ENCODE measurements around the gene SLC35G3. TPM values are rescaled to one million over a fixed set of nuclear protein-coding genes. Genes with fewer than 3 reads are reported as not detected.
"Not testable (repeated sequence)": the region's sequence is repeated elsewhere in the genome, so short reads cannot be mapped to it uniquely, and the experiment has no call there.

SLC35G3 gene
- total RNA-seq, 1 donor from 2014 or later: not detected

- Mint-ChIP-seq H3K9me3 (peaks cover 2% of the 10 kb centered on the region), H3K4me1 (no peaks in the 10 kb centered on the region), H3K36me3 (ENCODE audit: low read depth) (no peaks in the 10 kb centered on the region), H3K27ac (ENCODE audit: unreplicated experiment) (no peak overlapping the region), H3K27me3 (ENCODE audit: low read depth) (peaks cover 33% of the 10 kb centered on the region), H3K4me3 (no peak overlapping the region)
- no peak for TF ChIP-seq CTCF (conservative IDR thresholded peaks at IDR 0.05)
- no peak for DNase-seq (ENCODE audit: low read depth, low spot score)
These were observed 8.3 kb downstream of the SLC35G3 start for GRCh38 chr17:35185849-35186248.

GRCh38 chr17:35184274-35184673 is 9.9 kb downstream of the SLC35G3 start:
- Mint-ChIP-seq H3K27me3 (ENCODE audit: low read depth) (peaks cover 28% of the 10 kb centered on the region), H3K9me3 (peaks cover 2% of the 10 kb centered on the region), H3K27ac (ENCODE audit: unreplicated experiment) (no peak overlapping the region), H3K4me1 (no peaks in the 10 kb centered on the region), H3K4me3 (no peak overlapping the region), H3K36me3 (ENCODE audit: low read depth) (no peaks in the 10 kb centered on the region)
- no peak for TF ChIP-seq CTCF (conservative IDR thresholded peaks at IDR 0.05)
- no peak for DNase-seq (ENCODE audit: low read depth, low spot score)

- H3K4me3 Mint-ChIP-seq: no peak overlapping the region
- H3K9me3 Mint-ChIP-seq: peaks cover 2% of the 10 kb centered on the region
- no peaks in the 10 kb centered on the region for H3K4me1 Mint-ChIP-seq
- no peak overlapping the region for H3K27ac Mint-ChIP-seq (ENCODE audit: unreplicated experiment)
- H3K36me3 Mint-ChIP-seq (ENCODE audit: low read depth): no peaks in the 10 kb centered on the region
- peaks cover 28% of the 10 kb centered on the region for H3K27me3 Mint-ChIP-seq (ENCODE audit: low read depth)
- no peak for TF ChIP-seq CTCF (conservative IDR thresholded peaks at IDR 0.05)
- DNase-seq (ENCODE audit: low read depth, low spot score): no peak
These were observed 10.9 kb downstream of the SLC35G3 start for GRCh38 chr17:35183332-35183731.

GRCh38 chr17:35179379-35179778 is 14.8 kb downstream of the SLC35G3 start:
- H3K36me3 Mint-ChIP-seq (ENCODE audit: low read depth); H3K4me3 Mint-ChIP-seq; DNase-seq (ENCODE audit: low read depth, low spot score); H3K9me3 Mint-ChIP-seq; H3K4me1 Mint-ChIP-seq; H3K27ac Mint-ChIP-seq (ENCODE audit: unreplicated experiment): not testable (repeated sequence)
- H3K27me3 Mint-ChIP-seq (ENCODE audit: low read depth): peaks cover 30% of the 10 kb centered on the region

- peaks cover 13% of the 10 kb centered on the region for H3K27me3 Mint-ChIP-seq (ENCODE audit: low read depth)
- no peaks in the 10 kb centered on the region for H3K36me3 Mint-ChIP-seq (ENCODE audit: low read depth)
- H3K27ac Mint-ChIP-seq (ENCODE audit: unreplicated experiment): no peak overlapping the region
- no peaks in the 10 kb centered on the region for H3K4me1 Mint-ChIP-seq
- no peak for TF ChIP-seq CTCF (conservative IDR thresholded peaks at IDR 0.05)
- no peak overlapping the region for H3K4me3 Mint-ChIP-seq
- no peak for DNase-seq (ENCODE audit: low read depth, low spot score)
- no peaks in the 10 kb centered on the region for H3K9me3 Mint-ChIP-seq
These were observed 17.3 kb downstream of the SLC35G3 start for GRCh38 chr17:35176897-35177296.

- no peak overlapping the region for H3K27ac Mint-ChIP-seq (ENCODE audit: unreplicated experiment)
- no peaks in the 10 kb centered on the region for H3K36me3 Mint-ChIP-seq (ENCODE audit: low read depth)
These were observed 18.4 kb downstream of the SLC35G3 start for GRCh38 chr17:35175638-35176415.

More at GRCh38 chr17:35175638-35176415, 18.4 kb downstream of the SLC35G3 start:
- DNase-seq (ENCODE audit: low read depth, low spot score): no peak
- TF ChIP-seq CTCF (conservative IDR thresholded peaks at IDR 0.05): no peak
- Mint-ChIP-seq H3K27me3 (ENCODE audit: low read depth) (peaks cover 13% of the 10 kb centered on the region), H3K4me1 (no peaks in the 10 kb centered on the region), H3K9me3 (no peaks in the 10 kb centered on the region), H3K4me3 (no peak overlapping the region)
